Measurements from ENCODE around the gene ACOX3. TPM values are rescaled to one million over a fixed set of nuclear protein-coding genes. Genes with fewer than 3 reads are reported as not detected.

Gene ACOX3
- total RNA-seq, 2 experiments from 2014 or later: 12.7 to 16.8 TPM

GRCh38 chr4:8480221-8480620 is 39.7 kb upstream of the ACOX3 start:
- ChIA-PET POLR2A (no interaction called here), CTCF (ENCODE audit: unreplicated experiment) (no interaction called here)
- no peak overlapping the region for H2AFZ ChIP-seq (ENCODE audit: low read length)
- H3K4me1 ChIP-seq (ENCODE audit: insufficient read depth, low read length, poor library complexity, severe bottlenecking): no peaks in the 10 kb centered on the region
- no TSS peak for BruUV-seq (replicated peaks)
- H3K79me2 ChIP-seq (ENCODE audit: insufficient read depth, low read depth, low read length): no peaks in the 10 kb centered on the region
- H3K4me2 ChIP-seq (ENCODE audit: low read length): no peak overlapping the region
- intact Hi-C loops (cut with micrococcal nuclease; ENCODE audit: unreplicated experiment): no loop called here
- no peak for DNase-seq (ENCODE audit: low spot score)
- no peaks in the 10 kb centered on the region for H3K9me3 ChIP-seq (ENCODE audit: low read length)
- TF ChIP-seq CTCF (conservative IDR thresholded peaks at IDR 0.05; ENCODE audit: low read length) (no peak), EZH2phosphoT487 (IDR thresholded peaks at IDR 0.05; ENCODE audit: borderline replicate concordance, low read depth, low read length) (no peak)
- no peak overlapping the region for H3K4me3 ChIP-seq (ENCODE audit: low read depth, low read length, poor library complexity, severe bottlenecking)
- no peaks in the 10 kb centered on the region; the same call in 1 of the 2 replicates for H3K36me3 ChIP-seq (ENCODE audit: insufficient read depth, low read length)
- no peak overlapping the region for H3K27ac ChIP-seq (ENCODE audit: low read depth, low read length, poor library complexity, severe bottlenecking)
- H3K9me2 ChIP-seq (ENCODE audit: insufficient read depth, low read length): no peaks in the 10 kb centered on the region
- no peaks in the 10 kb centered on the region for H4K20me1 ChIP-seq (ENCODE audit: insufficient read depth, low read length)

GRCh38 chr4:8478801-8479744 is 38.5 kb upstream of the ACOX3 start:
- TF ChIP-seq CTCF (conservative IDR thresholded peaks at IDR 0.05; ENCODE audit: low read length) (no peak), EZH2phosphoT487 (IDR thresholded peaks at IDR 0.05; ENCODE audit: borderline replicate concordance, low read depth, low read length) (no peak)
- Histone ChIP-seq H4K20me1 (ENCODE audit: insufficient read depth, low read length) (no peaks in the 10 kb centered on the region), H3K4me1 (ENCODE audit: insufficient read depth, low read length, poor library complexity, severe bottlenecking) (no peaks in the 10 kb centered on the region), H3K79me2 (ENCODE audit: insufficient read depth, low read depth, low read length) (no peaks in the 10 kb centered on the region), H3K4me2 (ENCODE audit: low read length) (no peak overlapping the region), H3K9me3 (ENCODE audit: low read length) (no peaks in the 10 kb centered on the region), H3K36me3 (ENCODE audit: insufficient read depth, low read length) (no peaks in the 10 kb centered on the region; the same call in 1 of the 2 replicates), H3K27ac (ENCODE audit: low read depth, low read length, poor library complexity, severe bottlenecking) (no peak overlapping the region), H3K4me3 (ENCODE audit: low read depth, low read length, poor library complexity, severe bottlenecking) (no peak overlapping the region), H2AFZ (ENCODE audit: low read length) (no peak overlapping the region), H3K9me2 (ENCODE audit: insufficient read depth, low read length) (no peaks in the 10 kb centered on the region)
- POLR2A ChIA-PET: no interaction called here
- BruUV-seq (replicated peaks): no TSS peak
- DNase-seq (ENCODE audit: low spot score): no peak
- intact Hi-C loops (cut with micrococcal nuclease; ENCODE audit: unreplicated experiment): no loop called here
- CTCF ChIA-PET (ENCODE audit: unreplicated experiment): no interaction called here

- ChIA-PET CTCF (ENCODE audit: unreplicated experiment) (no interaction called here), POLR2A (no interaction called here)
- no peak for DNase-seq (ENCODE audit: low spot score)
- Histone ChIP-seq H3K4me2 (ENCODE audit: low read length) (no peak overlapping the region), H3K4me3 (ENCODE audit: low read depth, low read length, poor library complexity, severe bottlenecking) (no peak overlapping the region), H3K9me2 (ENCODE audit: insufficient read depth, low read length) (no peaks in the 10 kb centered on the region), H4K20me1 (ENCODE audit: insufficient read depth, low read length) (no peaks in the 10 kb centered on the region), H2AFZ (ENCODE audit: low read length) (no peak overlapping the region), H3K4me1 (ENCODE audit: insufficient read depth, low read length, poor library complexity, severe bottlenecking) (no peaks in the 10 kb centered on the region), H3K27ac (ENCODE audit: low read depth, low read length, poor library complexity, severe bottlenecking) (no peak overlapping the region), H3K79me2 (ENCODE audit: insufficient read depth, low read depth, low read length) (no peaks in the 10 kb centered on the region), H3K9me3 (ENCODE audit: low read length) (no peaks in the 10 kb centered on the region), H3K36me3 (ENCODE audit: insufficient read depth, low read length) (no peaks in the 10 kb centered on the region; the same call in 1 of the 2 replicates)
- TF ChIP-seq CTCF (conservative IDR thresholded peaks at IDR 0.05; ENCODE audit: low read length) (no peak), EZH2phosphoT487 (IDR thresholded peaks at IDR 0.05; ENCODE audit: borderline replicate concordance, low read depth, low read length) (no peak)
- intact Hi-C loops (cut with micrococcal nuclease; ENCODE audit: unreplicated experiment): no loop called here
- BruUV-seq (replicated peaks): no TSS peak
Observed at GRCh38 chr4:8478371-8478770, 37.8 kb upstream of the ACOX3 start.

Data from OCI-LY7 (cell line).